Endodermal cell (in vitro differentiated cells): ENCODE data around the gene CTDSP2. TPM values are rescaled to one million over a fixed set of nuclear protein-coding genes. Genes with fewer than 3 reads are reported as not detected.

Experiments
- DNase-seq: peaks from one replicate; pipeline ENCODE4 v3.0.0-alpha.2; 2017
- H3K27ac ChIP-seq: 2 replicates; pipeline ENCODE4 v1.5.1; 2013; ENCODE audit warnings: mild to moderate bottlenecking, low read depth, low read length, moderate library complexity
- H3K27me3 ChIP-seq: 2 replicates; pipeline ENCODE4 v1.6.1; 2013; ENCODE audit warnings: mild to moderate bottlenecking, low read length, moderate library complexity; ENCODE audit not compliant: insufficient read depth, control insufficient read depth, poor library complexity, severe bottlenecking
- H3K36me3 ChIP-seq: 2 replicates; pipeline ENCODE4 v1.7.0; 2013; ENCODE audit warnings: mild to moderate bottlenecking, low read length, moderate library complexity; ENCODE audit not compliant: control insufficient read depth, insufficient read depth
- H3K4me1 ChIP-seq: one replicate; pipeline ENCODE4 v1.7.0; 2013; ENCODE audit warnings: low read length; ENCODE audit not compliant: control insufficient read depth, insufficient read depth
- H3K4me3 ChIP-seq: 2 replicates; pipeline ENCODE4 v1.5.1; 2013; ENCODE audit warnings: mild to moderate bottlenecking, low read length, moderate library complexity
- H3K9ac ChIP-seq: 2 replicates; pipeline ENCODE4 v1.6.1; 2013; ENCODE audit warnings: mild to moderate bottlenecking, low read length, moderate library complexity; ENCODE audit not compliant: poor library complexity, severe bottlenecking; ENCODE audit errors: extremely low read depth
- H3K9me3 ChIP-seq: 2 replicates; pipeline ENCODE4 v1.6.1; 2013; ENCODE audit warnings: mild to moderate bottlenecking, low read length, moderate library complexity; ENCODE audit not compliant: control insufficient read depth
- H3K27ac Mint-ChIP-seq: 2 replicates; pipeline ENCODE4 v1.8.0; 2020; ENCODE audit warnings: mixed read lengths
- H3K27me3 Mint-ChIP-seq: 2 replicates; pipeline ENCODE4 v1.8.0; 2021; ENCODE audit warnings: mild to moderate bottlenecking, mixed read lengths; ENCODE audit not compliant: insufficient read depth
- H3K36me3 Mint-ChIP-seq: 2 replicates; pipeline ENCODE4 v1.8.0; 2020; ENCODE audit warnings: low read depth, mixed read lengths
- H3K4me1 Mint-ChIP-seq: 2 replicates; pipeline ENCODE4 v1.8.0; 2020; ENCODE audit warnings: mixed read lengths
- H3K4me3 Mint-ChIP-seq: 2 replicates; pipeline ENCODE4 v1.8.0; 2020; ENCODE audit warnings: mild to moderate bottlenecking, moderate library complexity, mixed read lengths
- H3K9me3 Mint-ChIP-seq: 2 replicates; pipeline ENCODE4 v1.8.0; 2020; ENCODE audit warnings: mild to moderate bottlenecking, mixed read lengths
- WGBS, 2 experiments: methylation state at CpG; one replicate each; pipeline versions ENCODE4 v1.1.5 to v1.1.7; 2013; ENCODE audit warnings: missing lambda C conversion rate in 2 of 2, mixed read lengths in 1 of 2; ENCODE audit not compliant: insufficient coverage in 1 of 2, insufficient read length in 1 of 2; 5-methylcytosine and 5-hydroxymethylcytosine counted together
- total RNA-seq, 2 donors: library from RNA; stranded (reverse); fragmentation: NEBNext Ultra II Directional in 1 of 2; extraction: Animal tissue kit (Norgen Biotek cat#: 25700) in 1 of 2; gene quantifications; 2 replicates in 1 of 2; 3 replicates in 1 of 2; pipeline ENCODE4 v1.2.1, GENCODE V29; 2021
- TF ChIP-seq, protein P1 (sequence below): fragments of 200-600 bp; sonication (generic); conservative IDR thresholded peaks from 2 replicates; pipeline ENCODE4 v1.5.0; 2021; ENCODE audit warnings: antibody characterized with exemption, mild to moderate bottlenecking

CTDSP2 gene
- total RNA-seq, 2 donors from 2014 or later, result 137 to 148 TPM

DNA sequence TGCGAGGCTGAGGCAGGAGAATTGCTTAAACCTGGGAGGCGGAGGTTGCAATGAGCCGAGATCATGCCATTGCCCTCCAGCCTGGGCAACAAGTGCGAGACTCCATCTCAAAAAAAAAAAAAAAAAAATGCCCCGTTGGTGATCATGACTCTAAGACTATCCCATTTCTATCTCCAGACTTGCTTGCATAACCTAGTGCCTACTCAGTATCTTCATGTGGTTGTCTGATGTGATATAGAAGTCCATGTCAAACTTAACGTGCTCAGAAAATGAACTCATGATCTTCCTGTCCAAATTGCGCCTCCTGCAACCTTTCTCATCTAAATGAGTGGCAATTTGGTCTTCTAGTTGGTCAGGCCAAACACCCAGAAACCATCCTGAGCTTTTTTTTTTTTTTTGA lies 68.6 kb downstream of the CTDSP2 start:
- H3K4me3 Mint-ChIP-seq, result no peak overlapping the region

DNA sequence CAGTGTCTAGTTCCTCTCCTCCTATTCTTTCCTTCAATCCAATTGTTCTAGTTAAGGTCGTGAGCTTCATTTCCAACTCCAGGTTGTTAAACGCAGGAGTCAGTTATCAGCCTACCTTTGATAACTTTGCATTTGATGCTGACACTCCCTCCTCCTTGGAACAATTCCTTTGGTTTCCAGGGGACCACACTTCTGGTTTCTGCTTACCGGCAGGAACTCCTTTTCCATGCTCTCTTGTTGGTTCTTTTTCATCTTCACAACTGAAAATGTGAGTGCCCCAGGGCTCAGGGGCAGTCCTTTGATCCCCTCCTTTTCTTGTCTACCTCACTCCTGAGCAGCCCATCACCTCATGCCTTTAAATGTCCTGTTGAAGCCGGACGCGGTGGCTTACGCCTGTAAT lies 69.2 kb downstream of the CTDSP2 start:
- no peak overlapping the region for H3K27ac Mint-ChIP-seq

More for the DNA sequence above, 68.6 kb downstream of the CTDSP2 start:
- Mint-ChIP-seq H3K4me1 (peaks cover under 1% of the 10 kb centered on the region), H3K27ac (no peak overlapping the region), H3K36me3 (peaks cover 3% of the 10 kb centered on the region), H3K27me3 (no peaks in the 10 kb centered on the region), H3K9me3 (no peaks in the 10 kb centered on the region)
- no peaks in the 10 kb centered on the region for H3K36me3 ChIP-seq
- no peak overlapping the region for H3K9ac ChIP-seq
- H3K9me3 ChIP-seq, result no peaks in the 10 kb centered on the region
- no peak overlapping the region for H3K4me3 ChIP-seq
- H3K27ac ChIP-seq, result no peak overlapping the region
- no peaks in the 10 kb centered on the region for H3K27me3 ChIP-seq
- 95 to 100% methylated on average over 3 to 6 of the region's 7 CpGs for WGBS, 2 experiments
- no peaks in the 10 kb centered on the region for H3K4me1 ChIP-seq
- DNase-seq, result no peak
- TF ChIP-seq, protein P1, sequence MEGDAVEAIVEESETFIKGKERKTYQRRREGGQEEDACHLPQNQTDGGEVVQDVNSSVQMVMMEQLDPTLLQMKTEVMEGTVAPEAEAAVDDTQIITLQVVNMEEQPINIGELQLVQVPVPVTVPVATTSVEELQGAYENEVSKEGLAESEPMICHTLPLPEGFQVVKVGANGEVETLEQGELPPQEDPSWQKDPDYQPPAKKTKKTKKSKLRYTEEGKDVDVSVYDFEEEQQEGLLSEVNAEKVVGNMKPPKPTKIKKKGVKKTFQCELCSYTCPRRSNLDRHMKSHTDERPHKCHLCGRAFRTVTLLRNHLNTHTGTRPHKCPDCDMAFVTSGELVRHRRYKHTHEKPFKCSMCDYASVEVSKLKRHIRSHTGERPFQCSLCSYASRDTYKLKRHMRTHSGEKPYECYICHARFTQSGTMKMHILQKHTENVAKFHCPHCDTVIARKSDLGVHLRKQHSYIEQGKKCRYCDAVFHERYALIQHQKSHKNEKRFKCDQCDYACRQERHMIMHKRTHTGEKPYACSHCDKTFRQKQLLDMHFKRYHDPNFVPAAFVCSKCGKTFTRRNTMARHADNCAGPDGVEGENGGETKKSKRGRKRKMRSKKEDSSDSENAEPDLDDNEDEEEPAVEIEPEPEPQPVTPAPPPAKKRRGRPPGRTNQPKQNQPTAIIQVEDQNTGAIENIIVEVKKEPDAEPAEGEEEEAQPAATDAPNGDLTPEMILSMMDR, result no peak

DNA sequence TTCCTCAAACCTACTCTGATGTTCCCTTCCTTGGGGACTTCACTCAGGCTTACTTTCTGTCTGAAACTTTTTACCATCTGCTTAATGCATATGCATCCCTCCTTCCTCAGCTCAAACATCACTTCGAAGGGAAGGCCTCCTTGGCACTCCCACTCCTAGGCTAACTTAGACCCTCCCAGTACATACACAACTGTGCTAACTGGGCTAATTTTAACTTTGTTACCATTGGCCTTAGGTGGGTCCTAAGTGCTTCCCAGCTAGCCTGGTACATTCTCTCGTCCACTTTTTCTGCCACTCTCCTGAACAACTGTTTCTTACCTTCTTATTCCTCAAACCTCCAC lies 70.3 kb downstream of the CTDSP2 start:
- no peaks in the 10 kb centered on the region for H3K9me3 Mint-ChIP-seq
- WGBS, 2 experiments, result 75 to 78% methylated on average over 2 of the region's 2 CpGs

More for the DNA sequence above, 69.2 kb downstream of the CTDSP2 start:
- no peak overlapping the region for H3K4me3 ChIP-seq
- H3K9me3 ChIP-seq, result no peaks in the 10 kb centered on the region
- H3K9ac ChIP-seq, result no peak overlapping the region
- H3K27ac ChIP-seq, result no peak overlapping the region
- no peak for DNase-seq
- Mint-ChIP-seq H3K9me3 (no peaks in the 10 kb centered on the region), H3K4me1 (peaks cover 2% of the 10 kb centered on the region), H3K4me3 (no peak overlapping the region), H3K27me3 (no peaks in the 10 kb centered on the region), H3K36me3 (peaks cover 3% of the 10 kb centered on the region)
- H3K27me3 ChIP-seq, result no peaks in the 10 kb centered on the region
- TF ChIP-seq, protein P1, result no peak
- WGBS, 2 experiments, result 91 to 94% methylated on average over 6 to 7 of the region's 7 CpGs
- H3K36me3 ChIP-seq, result no peaks in the 10 kb centered on the region
- H3K4me1 ChIP-seq, result no peaks in the 10 kb centered on the region

More for the DNA sequence above, 70.3 kb downstream of the CTDSP2 start:
- no peak overlapping the region for H3K9ac ChIP-seq
- no peaks in the 10 kb centered on the region for H3K4me1 ChIP-seq
- H3K4me3 Mint-ChIP-seq, result no peak overlapping the region
- no peak overlapping the region for H3K27ac Mint-ChIP-seq
- no peak overlapping the region for H3K27ac ChIP-seq
- no peaks in the 10 kb centered on the region for H3K27me3 Mint-ChIP-seq
- H3K9me3 ChIP-seq, result no peaks in the 10 kb centered on the region
- no peak overlapping the region for H3K4me3 ChIP-seq
- TF ChIP-seq, protein P1, result no peak
- H3K36me3 Mint-ChIP-seq, result peaks cover 3% of the 10 kb centered on the region
- no peak for DNase-seq
- H3K27me3 ChIP-seq, result no peaks in the 10 kb centered on the region
- H3K36me3 ChIP-seq, result no peaks in the 10 kb centered on the region
- peaks cover 6% of the 10 kb centered on the region for H3K4me1 Mint-ChIP-seq
